ENCODE results near the gene PHLDB1. TPM values are rescaled to one million over a fixed set of nuclear protein-coding genes. Genes with fewer than 3 reads are reported as not detected.

Gene PHLDB1
- total and polyA plus RNA-seq, 2 experiments from 2014 or later, result 60.2 to 126 TPM

- Histone ChIP-seq H3K4me1 (ENCODE audit: low read depth) (no peaks in the 10 kb centered on the region), H3K27me3 (no peaks in the 10 kb centered on the region), H3K27ac (no peak overlapping the region), H3K9me3 (ENCODE audit: low read depth) (no peaks in the 10 kb centered on the region), H3K4me3 (no peak overlapping the region), H3K36me3 (no peaks in the 10 kb centered on the region)
- DNase-seq (ENCODE audit: low read depth in 1 of 2, low spot score in 1 of 2), result no peak
- TF ChIP-seq CTCF (IDR thresholded peaks at IDR 0.05; ENCODE audit: low read depth, low read length), result no peak
Measured at GRCh38 chr11:118688851-118689502, 81.6 kb downstream of the PHLDB1 start.

- Histone ChIP-seq H3K27ac (no peak overlapping the region), H3K36me3 (no peaks in the 10 kb centered on the region), H3K9me3 (ENCODE audit: low read depth) (no peaks in the 10 kb centered on the region), H3K27me3 (no peaks in the 10 kb centered on the region), H3K4me3 (no peak overlapping the region), H3K4me1 (ENCODE audit: low read depth) (no peaks in the 10 kb centered on the region)
- TF ChIP-seq CTCF (IDR thresholded peaks at IDR 0.05; ENCODE audit: low read depth, low read length), result no peak
- no peak for DNase-seq (ENCODE audit: low read depth in 1 of 2, low spot score in 1 of 2)
Measured at GRCh38 chr11:118689503-118689851, 82.1 kb downstream of the PHLDB1 start.

GRCh38 chr11:118689852-118690552, 82.6 kb downstream of the PHLDB1 start:
- TF ChIP-seq CTCF (IDR thresholded peaks at IDR 0.05; ENCODE audit: low read depth, low read length), result peak; percentile 80
- H3K27ac ChIP-seq, result peak overlapping the region; percentile 25
- DNase-seq (ENCODE audit: low read depth in 1 of 2, low spot score in 1 of 2), result peak; percentile 89 to 91
- no peaks in the 10 kb centered on the region for H3K27me3 ChIP-seq
- no peaks in the 10 kb centered on the region for H3K9me3 ChIP-seq (ENCODE audit: low read depth)
- no peaks in the 10 kb centered on the region for H3K4me1 ChIP-seq (ENCODE audit: low read depth)
- H3K4me3 ChIP-seq, result peak overlapping the region; percentile 15
- no peaks in the 10 kb centered on the region for H3K36me3 ChIP-seq

- Histone ChIP-seq H3K4me3 (no peak overlapping the region), H3K9me3 (ENCODE audit: low read depth) (no peaks in the 10 kb centered on the region), H3K27me3 (no peaks in the 10 kb centered on the region), H3K36me3 (no peaks in the 10 kb centered on the region), H3K4me1 (ENCODE audit: low read depth) (no peaks in the 10 kb centered on the region), H3K27ac (no peak overlapping the region)
- no peak for DNase-seq (ENCODE audit: low read depth in 1 of 2, low spot score in 1 of 2)
- TF ChIP-seq CTCF (IDR thresholded peaks at IDR 0.05; ENCODE audit: low read depth, low read length), result no peak
Measured at GRCh38 chr11:118690553-118691304, 83.3 kb downstream of the PHLDB1 start.

GRCh38 chr11:118691926-118692830, 84.8 kb downstream of the PHLDB1 start:
- peak in 1 of 2 donors; percentile 50 for DNase-seq (ENCODE audit: low read depth in 1 of 2, low spot score in 1 of 2)
- Histone ChIP-seq H3K27ac (no peak overlapping the region), H3K36me3 (no peaks in the 10 kb centered on the region), H3K27me3 (no peaks in the 10 kb centered on the region), H3K4me3 (no peak overlapping the region), H3K4me1 (ENCODE audit: low read depth) (no peaks in the 10 kb centered on the region), H3K9me3 (ENCODE audit: low read depth) (no peaks in the 10 kb centered on the region)
- TF ChIP-seq CTCF (IDR thresholded peaks at IDR 0.05; ENCODE audit: low read depth, low read length), result no peak

Data from cardiac muscle cell (in vitro differentiated cells and primary cell).